K562 (cell line): ENCODE measurements around the gene ZBTB16. TPM values are rescaled to one million over a fixed set of nuclear protein-coding genes. Genes with fewer than 3 reads are reported as not detected.

ENCODE experiments used
- ATAC-seq: fragments of 200-7000 bp; cut with Tn5 transposase; 3 replicates; pipeline ENCODE4 v1.9.1; 2020; ENCODE audit warnings: moderate library complexity
- BruUV-seq: library from RNA; stranded (reverse); fragments of 400-500 nt; replicated peaks from 2 replicates; lab custom pipeline; 2021; lab: Mats Ljungman, UMichigan
- CTCF ChIA-PET: fragments of 300-600 bp; formaldehyde crosslinking; extraction: SDS; loops from one replicate; lab custom pipeline; 2021; ENCODE audit warnings: low intra/inter-chr PET ratio; lab: Yijun Ruan, JAX
- POLR2A ChIA-PET: fragments of 300-600, 350-650 bp; sonication (Branson Sonifier 250); formaldehyde crosslinking; extraction: SDS; loops from one replicate; lab custom pipeline; 2021; ENCODE audit warnings: antibody characterized with exemption, inconsistent platforms; lab: Yijun Ruan, JAX
- DNase-seq, 4 experiments: peaks; one replicate each; pipeline versions ENCODE4 v3.0.0 to v3.0.0-alpha.2; 2011 to 2018; ENCODE audit warnings: low spot score in 3 of 4, mixed read lengths in 3 of 4; ENCODE audit errors: extremely low read depth in 1 of 4
- FAIRE-seq: peaks from 2 replicates; lab custom pipeline; 2011; peaks lifted over from hg19 to GRCh38; lab: Jason Lieb, UNC
- H2AFZ ChIP-seq: 2 replicates; pipeline ENCODE4 v1.6.0; 2011; ENCODE audit warnings: low read depth, low read length, control low read depth, inconsistent platforms
- H3K27ac ChIP-seq: fragments of 200-600 bp; 3 replicates; pipeline ENCODE4 v1.8.0; 2011; ENCODE audit warnings: low read depth, mild to moderate bottlenecking, control low read depth, inconsistent platforms, low read length, moderate library complexity, mixed read lengths; ENCODE audit errors: extremely low read depth
- H3K27me3 ChIP-seq, 2 experiments: fragments of 300-600 bp in 1 of 2; 2 replicates in 1 of 2; 3 replicates in 1 of 2; pipeline versions ENCODE4 v1.6.0 to v1.8.0; 2011; ENCODE audit warnings: inconsistent platforms in 2 of 2, low read length in 2 of 2, mild to moderate bottlenecking in 1 of 2, mixed read lengths in 1 of 2, moderate library complexity in 1 of 2; ENCODE audit not compliant: control insufficient read depth in 2 of 2, insufficient read depth in 2 of 2
- H3K36me3 ChIP-seq: fragments of 300-600 bp; 3 replicates; pipeline ENCODE4 v1.8.0; 2011; ENCODE audit warnings: mild to moderate bottlenecking, low read length, inconsistent platforms; ENCODE audit not compliant: control insufficient read depth, insufficient read depth
- H3K4me1 ChIP-seq, 2 experiments: fragments of 200-600 bp in 1 of 2; replicated peaks in 1 of 2; 2 replicates in 1 of 2; 3 replicates in 1 of 2; pipeline versions ENCODE4 v1.5.1 to v1.8.0; 2011; ENCODE audit warnings: inconsistent platforms in 2 of 2, low read length in 2 of 2, mild to moderate bottlenecking in 1 of 2, mixed read lengths in 1 of 2, moderate library complexity in 1 of 2; ENCODE audit not compliant: control insufficient read depth in 2 of 2, insufficient read depth in 2 of 2
- H3K4me2 ChIP-seq: 2 replicates; pipeline ENCODE4 v1.6.1; 2011; ENCODE audit warnings: low read length, control low read depth, inconsistent platforms, mixed read lengths; ENCODE audit not compliant: insufficient read depth
- H3K4me3 ChIP-seq: fragments of 200-600 bp; sonication (generic), shearing (Covaris generic); 2 replicates; pipeline ENCODE4 v1.5.1; 2016; ENCODE audit warnings: control low read depth, inconsistent platforms
- H3K79me2 ChIP-seq: fragments of 200-600 bp; 3 replicates; pipeline ENCODE4 v1.8.0; 2011; ENCODE audit warnings: low read length, inconsistent platforms; ENCODE audit not compliant: control insufficient read depth, insufficient read depth
- H3K9ac ChIP-seq, 2 experiments: 2 replicates each; pipeline versions ENCODE4 v1.6.0 to v1.6.1; 2011; ENCODE audit warnings: low read depth in 2 of 2, low read length in 2 of 2, control low read depth in 1 of 2, inconsistent platforms in 1 of 2, mild to moderate bottlenecking in 1 of 2, mixed read lengths in 1 of 2; ENCODE audit not compliant: insufficient read depth in 1 of 2
- H3K9me1 ChIP-seq: one replicate; pipeline ENCODE4 v1.6.0; 2011; ENCODE audit warnings: inconsistent platforms, mild to moderate bottlenecking, low read length, moderate library complexity; ENCODE audit not compliant: control insufficient read depth, insufficient read depth
- H3K9me3 ChIP-seq: replicated peaks from 2 replicates; pipeline ENCODE4 v1.5.1; 2011; ENCODE audit warnings: low read depth, low read length, inconsistent platforms; ENCODE audit not compliant: control insufficient read depth, insufficient read depth
- H4K20me1 ChIP-seq: replicated peaks from 2 replicates; pipeline ENCODE4 v1.6.1; 2011; ENCODE audit warnings: low read length, inconsistent platforms, mixed read lengths; ENCODE audit not compliant: control insufficient read depth, insufficient read depth
- ARID1B ChIP-seq: fragments of 450-650 bp; IDR thresholded peaks from 2 replicates; pipeline ENCODE4 v1.6.1; 2016; ENCODE audit warnings: antibody characterized with exemption, mild to moderate bottlenecking, inconsistent platforms
- RUNX1 ChIP-seq: sonication (generic); IDR thresholded peaks from 2 replicates; pipeline ENCODE4 v1.6.1; 2016; ENCODE audit warnings: antibody characterized with exemption, low read depth
- SRSF1 ChIP-seq: fragments of 200-400 bp; formaldehyde crosslinking; IDR thresholded peaks from 2 replicates; pipeline ENCODE4 v1.6.1; 2017; ENCODE audit warnings: mild to moderate bottlenecking, low read depth, low read length, moderate library complexity
- ZEB2 ChIP-seq: fragments of 450-650 bp; IDR thresholded peaks from 2 replicates; pipeline ENCODE4 v1.6.1; 2016
- WGBS: fragments of 100-300 bp; shearing (Covaris generic); methylation state at CpG from one replicate; pipeline ENCODE4 v1.1.6; 2016; ENCODE audit warnings: low coverage, mixed read lengths; ENCODE audit not compliant: insufficient coverage; ENCODE audit errors: missing lambda C conversion rate; 5-methylcytosine and 5-hydroxymethylcytosine counted together
- in situ Hi-C: fragments of 300-500 bp; cut with MboI; formaldehyde crosslinking; loops from 4 replicates; pipeline ENCODE4 v1.15.0; 2018; ENCODE audit warnings: inconsistent platforms, mixed read lengths
- intact Hi-C: fragments of 100-400 bp; cut with micrococcal nuclease; formaldehyde crosslinking; loops from 2 replicates; pipeline ENCODE4 v1.14.2; 2022
- polyA plus RNA-seq, 8 experiments: library from polyadenylated mRNA; depleted of rRNA in 4 of 8; stranded (reverse) in 5 of 8; unstranded in 3 of 8; fragments of >200 nt; fragmentation: Nextera tagmentation in 2 of 8; fragmentation: Illumina TruSeq in 1 of 8; extraction: Ambion mirVana in 2 of 8; extraction: Trizol in 1 of 8; gene quantifications; 2 replicates each; pipeline versions ENCODE4 v1.2.1 to v1.2.3, GENCODE V29; 2011 to 2014; ENCODE audit warnings: inconsistent platforms in 1 of 8, missing spikeins in 1 of 8
- total RNA-seq, 7 experiments: library from RNA; depleted of rRNA in 6 of 7; stranded (reverse); fragments of >200 nt in 6 of 7; fragmentation: Illumina TruSeq in 2 of 7; extraction: Trizol in 2 of 7; gene quantifications; 2 replicates each; pipeline versions ENCODE4 v1.2.1 to v1.2.3, GENCODE V29; 2011 to 2021; ENCODE audit warnings: low replicate concordance in 1 of 7
- TF ChIP-seq, protein P1 (sequence below): fragments of 450-650 bp; IDR thresholded peaks from 2 replicates; pipeline ENCODE4 v1.6.1; 2017; ENCODE audit warnings: antibody characterized with exemption, mild to moderate bottlenecking

ZBTB16 gene
- total and polyA plus RNA-seq, 9 of the 15 experiments (the other 6 are each of a cell fraction or from before 2014, with no cell fraction given) = 0.06 to 0.40 (median 0.24) TPM; not detected in 4

DNA sequence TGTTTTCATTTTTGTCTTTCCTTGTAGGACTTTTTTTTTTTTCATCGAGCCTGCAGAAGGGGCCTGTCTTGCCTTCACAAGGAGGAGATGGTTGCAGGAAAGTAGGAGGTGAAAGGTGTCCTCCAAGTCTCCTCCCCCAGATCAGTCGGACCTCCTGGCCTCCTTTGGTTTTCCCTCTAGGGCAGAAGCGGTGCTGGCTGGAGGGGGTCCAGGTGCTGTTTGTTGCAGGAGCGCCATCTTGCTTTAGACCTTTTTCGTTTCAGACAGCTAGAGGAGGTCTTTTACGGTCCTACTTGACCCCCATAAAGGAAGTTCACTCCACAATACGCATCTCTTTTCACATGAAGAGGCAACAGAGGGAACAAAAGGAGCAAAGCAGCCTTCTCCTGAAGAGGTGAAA is 66.0 kb downstream of the ZBTB16 start:
- Histone ChIP-seq H3K36me3 (no peaks in the 10 kb centered on the region), H3K4me3 (no peak overlapping the region), H3K27me3 (peaks cover 53 to 78% of the 10 kb centered on the region in 2 experiments), H3K4me2 (no peak overlapping the region), H3K9me3 (no peaks in the 10 kb centered on the region), H2AFZ (no peak overlapping the region), H3K79me2 (no peaks in the 10 kb centered on the region), H3K9me1 (no peaks in the 10 kb centered on the region), H3K27ac (no peak overlapping the region), H3K9ac (no peak overlapping the region), H4K20me1 (no peaks in the 10 kb centered on the region), H3K4me1 (peaks cover 0 to 3% of the 10 kb centered on the region in 2 experiments; a peak in 2 of 5 replicates)
- intact Hi-C loops = no loop called here
- POLR2A ChIA-PET = interaction anchor here (1.2 kb wide), 1 partner anchor 10 kb away, joined by 3 read pairs; no protein-coding TSS in a partner anchor
- no peak for DNase-seq
- ATAC-seq = no peak
- TF ChIP-seq ZEB2 (no peak), RUNX1 (no peak), ARID1B (no peak), SRSF1 (no peak)
- TF ChIP-seq, protein P1, sequence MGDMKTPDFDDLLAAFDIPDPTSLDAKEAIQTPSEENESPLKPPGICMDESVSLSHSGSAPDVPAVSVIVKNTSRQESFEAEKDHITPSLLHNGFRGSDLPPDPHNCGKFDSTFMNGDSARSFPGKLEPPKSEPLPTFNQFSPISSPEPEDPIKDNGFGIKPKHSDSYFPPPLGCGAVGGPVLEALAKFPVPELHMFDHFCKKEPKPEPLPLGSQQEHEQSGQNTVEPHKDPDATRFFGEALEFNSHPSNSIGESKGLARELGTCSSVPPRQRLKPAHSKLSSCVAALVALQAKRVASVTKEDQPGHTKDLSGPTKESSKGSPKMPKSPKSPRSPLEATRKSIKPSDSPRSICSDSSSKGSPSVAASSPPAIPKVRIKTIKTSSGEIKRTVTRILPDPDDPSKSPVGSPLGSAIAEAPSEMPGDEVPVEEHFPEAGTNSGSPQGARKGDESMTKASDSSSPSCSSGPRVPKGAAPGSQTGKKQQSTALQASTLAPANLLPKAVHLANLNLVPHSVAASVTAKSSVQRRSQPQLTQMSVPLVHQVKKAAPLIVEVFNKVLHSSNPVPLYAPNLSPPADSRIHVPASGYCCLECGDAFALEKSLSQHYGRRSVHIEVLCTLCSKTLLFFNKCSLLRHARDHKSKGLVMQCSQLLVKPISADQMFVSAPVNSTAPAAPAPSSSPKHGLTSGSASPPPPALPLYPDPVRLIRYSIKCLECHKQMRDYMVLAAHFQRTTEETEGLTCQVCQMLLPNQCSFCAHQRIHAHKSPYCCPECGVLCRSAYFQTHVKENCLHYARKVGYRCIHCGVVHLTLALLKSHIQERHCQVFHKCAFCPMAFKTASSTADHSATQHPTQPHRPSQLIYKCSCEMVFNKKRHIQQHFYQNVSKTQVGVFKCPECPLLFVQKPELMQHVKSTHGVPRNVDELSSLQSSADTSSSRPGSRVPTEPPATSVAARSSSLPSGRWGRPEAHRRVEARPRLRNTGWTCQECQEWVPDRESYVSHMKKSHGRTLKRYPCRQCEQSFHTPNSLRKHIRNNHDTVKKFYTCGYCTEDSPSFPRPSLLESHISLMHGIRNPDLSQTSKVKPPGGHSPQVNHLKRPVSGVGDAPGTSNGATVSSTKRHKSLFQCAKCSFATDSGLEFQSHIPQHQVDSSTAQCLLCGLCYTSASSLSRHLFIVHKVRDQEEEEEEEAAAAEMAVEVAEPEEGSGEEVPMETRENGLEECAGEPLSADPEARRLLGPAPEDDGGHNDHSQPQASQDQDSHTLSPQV = no peak
- BruUV-seq = no TSS peak
- CTCF ChIA-PET = no interaction called here
- in situ Hi-C loops = no loop called here
- FAIRE-seq = no peak
- WGBS = 4% methylated on average over 7 of the region's 7 CpGs
